Mesenchymal stem cell (in vitro differentiated cells and primary cell): Measurements from ENCODE around the gene SUMO3.

Experiments used
- DNase-seq: peaks from one replicate; pipeline ENCODE4 v3.0.0-alpha.2; 2013
- H2AFZ ChIP-seq: one replicate; pipeline ENCODE4 v1.6.1; 2013; ENCODE audit warnings: low read depth, mild to moderate bottlenecking, control low read depth, inconsistent platforms, low read length, moderate library complexity
- H2AK5ac ChIP-seq: 2 replicates; pipeline ENCODE4 v1.6.1; 2013; ENCODE audit warnings: low read length, moderate library complexity, mild to moderate bottlenecking, inconsistent platforms; ENCODE audit not compliant: severe bottlenecking
- H2BK120ac ChIP-seq: one replicate; pipeline ENCODE4 v1.6.1; 2013; ENCODE audit warnings: low read depth, mild to moderate bottlenecking, inconsistent platforms, low read length, moderate library complexity
- H2BK12ac ChIP-seq, 2 experiments: one replicate each; pipeline ENCODE4 v1.6.1; 2013; ENCODE audit warnings: inconsistent platforms in 2 of 2, low read length in 2 of 2, mild to moderate bottlenecking in 2 of 2, moderate library complexity in 2 of 2, control low read depth in 1 of 2
- H2BK15ac ChIP-seq: one replicate; pipeline ENCODE4 v1.6.1; 2013; ENCODE audit warnings: mild to moderate bottlenecking, low read depth, inconsistent platforms; ENCODE audit not compliant: poor library complexity, severe bottlenecking
- H2BK5ac ChIP-seq: 2 replicates; pipeline ENCODE4 v1.6.1; 2013; ENCODE audit warnings: low read depth, mild to moderate bottlenecking, low read length, control low read depth, inconsistent platforms; ENCODE audit not compliant: poor library complexity, severe bottlenecking
- H3K14ac ChIP-seq, 2 experiments: one replicate each; pipeline ENCODE4 v1.6.1; 2013; ENCODE audit warnings: inconsistent platforms in 2 of 2, low read length in 2 of 2, control low read depth in 1 of 2, mild to moderate bottlenecking in 1 of 2, moderate library complexity in 1 of 2
- H3K18ac ChIP-seq, 2 experiments: one replicate each; pipeline ENCODE4 v1.6.1; 2013; ENCODE audit warnings: inconsistent platforms in 2 of 2, low read length in 2 of 2, control low read depth in 1 of 2, low read depth in 1 of 2, mild to moderate bottlenecking in 1 of 2
- H3K23ac ChIP-seq, 2 experiments: one replicate each; pipeline ENCODE4 v1.6.1; 2013; ENCODE audit warnings: inconsistent platforms in 2 of 2, low read length in 2 of 2, mild to moderate bottlenecking in 2 of 2, moderate library complexity in 2 of 2, control low read depth in 1 of 2
- H3K27ac ChIP-seq: 2 replicates; pipeline ENCODE4 v1.5.1; 2013; ENCODE audit warnings: mild to moderate bottlenecking, moderate library complexity, low read length, control low read depth, inconsistent platforms; ENCODE audit not compliant: poor library complexity, severe bottlenecking
- H3K27me3 ChIP-seq, 2 experiments: 2 replicates each; pipeline versions ENCODE4 v1.6.1 to v1.7.0; 2013; ENCODE audit warnings: low read length in 2 of 2, mild to moderate bottlenecking in 2 of 2, moderate library complexity in 2 of 2, control low read depth in 1 of 2, inconsistent platforms in 1 of 2; ENCODE audit not compliant: control insufficient read depth in 1 of 2, insufficient read depth in 1 of 2
- H3K36me3 ChIP-seq, 2 experiments: 2 replicates each; pipeline versions ENCODE4 v1.6.1 to v1.7.0; 2013; ENCODE audit warnings: low read length in 2 of 2, control low read depth in 1 of 2, inconsistent platforms in 1 of 2, low read depth in 1 of 2, mild to moderate bottlenecking in 1 of 2; ENCODE audit not compliant: insufficient read depth in 2 of 2, control insufficient read depth in 1 of 2
- H3K4ac ChIP-seq, 2 experiments: one replicate each; pipeline ENCODE4 v1.6.1; 2013; ENCODE audit warnings: inconsistent platforms in 2 of 2, low read length in 2 of 2, mild to moderate bottlenecking in 2 of 2, moderate library complexity in 2 of 2, control low read depth in 1 of 2, low read depth in 1 of 2
- H3K4me1 ChIP-seq: 2 replicates; pipeline ENCODE4 v1.6.1; 2013; ENCODE audit warnings: low read depth, low read length, control low read depth; ENCODE audit not compliant: control insufficient read depth, insufficient read depth
- H3K4me2 ChIP-seq: 2 replicates; pipeline ENCODE4 v1.6.1; 2013; ENCODE audit warnings: low read length, mild to moderate bottlenecking, inconsistent platforms; ENCODE audit not compliant: poor library complexity, severe bottlenecking
- H3K4me3 ChIP-seq, 2 experiments: 2 replicates each; pipeline versions ENCODE4 v1.5.1 to v1.7.0; 2013; ENCODE audit warnings: low read length in 2 of 2, mild to moderate bottlenecking in 2 of 2, control low read depth in 1 of 2, low read depth in 1 of 2; ENCODE audit not compliant: insufficient read depth in 1 of 2
- H3K79me1 ChIP-seq: replicated peaks from 2 replicates; pipeline ENCODE4 v1.6.1; 2013; ENCODE audit warnings: mild to moderate bottlenecking, control low read depth, low read length, inconsistent platforms; ENCODE audit not compliant: poor library complexity, severe bottlenecking
- H3K9ac ChIP-seq: 2 replicates; pipeline ENCODE4 v1.7.0; 2013; ENCODE audit warnings: mild to moderate bottlenecking, low read length, moderate library complexity
- H3K9me3 ChIP-seq: 2 replicates; pipeline ENCODE4 v1.7.0; 2013; ENCODE audit warnings: mild to moderate bottlenecking, low read length; ENCODE audit not compliant: control insufficient read depth
- H4K8ac ChIP-seq: one replicate; pipeline ENCODE4 v1.6.1; 2013; ENCODE audit warnings: inconsistent platforms, mild to moderate bottlenecking, low read length, moderate library complexity
- H4K91ac ChIP-seq: one replicate; pipeline ENCODE4 v1.6.1; 2013; ENCODE audit warnings: mild to moderate bottlenecking, low read length, inconsistent platforms
- WGBS: methylation state at CpG from one replicate; pipeline ENCODE4 v1.1.7; 2013; ENCODE audit warnings: mixed read lengths; 5-methylcytosine and 5-hydroxymethylcytosine counted together

The SUMO3 gene

GRCh38 chr21:44790368-44790767, 27.5 kb downstream of the SUMO3 start:
- Histone ChIP-seq H3K4ac (no peak overlapping the region), H2BK12ac (no peak overlapping the region), H4K91ac (no peak overlapping the region), H3K27ac (no peak overlapping the region), H4K8ac (no peak overlapping the region), H3K4me3 (no peak overlapping the region), H3K27me3 (no peaks in the 10 kb centered on the region), H3K4me2 (no peak overlapping the region), H3K14ac (no peak overlapping the region), H3K79me1 (peaks cover 37% of the 10 kb centered on the region), H3K9ac (no peak overlapping the region), H3K36me3 (peaks cover 9 to 25% of the 10 kb centered on the region in 2 experiments), H3K9me3 (no peaks in the 10 kb centered on the region), H2BK5ac (no peak overlapping the region), H2BK120ac (no peak overlapping the region), H3K23ac (no peak overlapping the region), H2AFZ (no peak overlapping the region), H3K18ac (no peak overlapping the region), H2AK5ac (no peak overlapping the region), H3K4me1 (peaks cover 5% of the 10 kb centered on the region), H2BK15ac (no peak overlapping the region)
- no peak for DNase-seq
- WGBS = 100% methylated on average over 3 of the region's 3 CpGs

DNA sequence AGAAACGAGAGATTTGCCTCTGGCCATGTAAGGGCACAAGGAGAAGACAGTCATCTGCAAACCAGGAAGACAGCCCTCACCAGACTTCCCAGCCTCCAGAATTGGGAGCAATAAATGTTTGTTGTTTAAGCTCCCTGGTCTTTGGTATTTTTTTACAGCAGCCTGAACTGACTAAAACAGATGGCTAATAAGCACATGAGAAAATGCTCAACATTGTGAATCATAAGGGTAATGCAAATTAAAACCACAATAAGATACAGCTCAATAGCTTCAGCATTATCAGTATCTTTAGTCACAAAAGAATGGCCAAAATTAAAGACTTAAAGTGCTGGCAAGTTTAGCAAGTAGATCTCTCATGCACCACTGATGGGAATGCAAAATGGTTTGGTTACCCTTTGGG, 28.0 kb downstream of the SUMO3 start:
- H3K4me2 ChIP-seq = no peak overlapping the region
- DNase-seq = peak; percentile 9
- H3K14ac ChIP-seq = no peak overlapping the region
- no peak overlapping the region for H3K4me3 ChIP-seq
- H3K4ac ChIP-seq = no peak overlapping the region
- no peak overlapping the region for H2AFZ ChIP-seq
- H3K27ac ChIP-seq = no peak overlapping the region
- no peak overlapping the region for H4K8ac ChIP-seq
- peaks cover 11 to 30% of the 10 kb centered on the region in 2 experiments for H3K36me3 ChIP-seq
- no peaks in the 10 kb centered on the region for H3K27me3 ChIP-seq
- H2BK120ac ChIP-seq = no peak overlapping the region
- no peak overlapping the region for H3K23ac ChIP-seq
- peaks cover 38% of the 10 kb centered on the region for H3K79me1 ChIP-seq
- H2AK5ac ChIP-seq = no peak overlapping the region
- 20% methylated on average over 1 of the region's 1 CpG for WGBS
- no peak overlapping the region for H2BK5ac ChIP-seq
- H3K9ac ChIP-seq = peak overlapping the region; percentile 46
- H3K4me1 ChIP-seq = peaks cover 4% of the 10 kb centered on the region
- no peak overlapping the region for H2BK15ac ChIP-seq
- no peak overlapping the region for H4K91ac ChIP-seq
- H3K18ac ChIP-seq = no peak overlapping the region
- no peak overlapping the region for H2BK12ac ChIP-seq
- no peaks in the 10 kb centered on the region for H3K9me3 ChIP-seq

DNA sequence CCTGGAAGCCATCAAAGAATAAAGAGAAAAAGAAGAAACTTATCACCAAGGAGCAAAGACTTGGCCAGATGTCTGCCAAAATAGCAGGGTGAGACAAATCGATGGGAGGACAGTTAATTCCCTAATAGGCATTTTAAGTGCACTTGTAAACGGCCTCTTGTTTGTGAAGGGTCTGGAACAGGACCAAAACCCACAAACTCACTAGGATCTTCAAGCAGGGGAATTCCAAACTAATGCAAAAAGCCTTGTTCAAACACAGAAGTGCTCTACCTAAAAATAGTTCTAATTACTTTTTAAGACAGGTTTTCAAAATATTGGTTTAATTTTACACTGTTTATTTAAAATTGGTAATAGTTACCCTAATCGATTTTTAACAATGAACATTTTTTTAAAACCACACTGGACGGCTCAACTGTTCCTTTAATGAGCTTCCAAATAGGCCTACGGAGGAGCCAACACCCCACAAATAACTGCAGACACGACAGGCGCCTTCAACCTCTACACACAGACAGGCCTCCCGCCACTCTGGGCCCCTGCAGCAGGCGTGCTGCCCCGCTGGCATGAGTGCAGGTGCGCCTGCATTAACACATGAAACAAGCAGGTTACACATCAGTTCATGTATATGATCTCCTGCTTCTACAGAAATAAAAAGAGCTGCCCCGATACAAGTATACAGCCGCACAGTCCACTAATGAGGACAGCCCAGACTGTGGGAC, 32.1 kb downstream of the SUMO3 start:
- Histone ChIP-seq H3K18ac (no peak overlapping the region), H3K9me3 (no peaks in the 10 kb centered on the region), H3K14ac (no peak overlapping the region), H3K27me3 (no peaks in the 10 kb centered on the region), H3K23ac (no peak overlapping the region), H4K91ac (no peak overlapping the region), H2BK120ac (no peak overlapping the region), H3K36me3 (peaks cover 16 to 44% of the 10 kb centered on the region in 2 experiments), H3K4me2 (no peak overlapping the region), H3K4me1 (peaks cover 7% of the 10 kb centered on the region), H3K9ac (no peak overlapping the region), H2BK12ac (no peak overlapping the region), H3K79me1 (peaks cover 37% of the 10 kb centered on the region), H4K8ac (peak overlapping the region; percentile 14), H3K4me3 (no peak overlapping the region), H2AFZ (no peak overlapping the region), H3K27ac (no peak overlapping the region), H2AK5ac (no peak overlapping the region), H3K4ac (no peak overlapping the region), H2BK5ac (no peak overlapping the region), H2BK15ac (no peak overlapping the region)
- peak; percentile 29 for DNase-seq
- WGBS = 93% methylated on average over 13 of the region's 13 CpGs

GRCh38 chr21:44784810-44785209, 33.1 kb downstream of the SUMO3 start:
- Histone ChIP-seq H3K18ac (no peak overlapping the region), H2BK120ac (no peak overlapping the region), H3K9me3 (no peaks in the 10 kb centered on the region), H3K27ac (no peak overlapping the region), H4K8ac (no peak overlapping the region), H2BK5ac (no peak overlapping the region), H2AK5ac (no peak overlapping the region), H3K4me3 (no peak overlapping the region), H3K4me2 (no peak overlapping the region), H3K9ac (no peak overlapping the region), H2AFZ (no peak overlapping the region), H4K91ac (no peak overlapping the region), H3K23ac (no peak overlapping the region), H3K4ac (no peak overlapping the region), H3K27me3 (no peaks in the 10 kb centered on the region), H3K4me1 (peaks cover 7% of the 10 kb centered on the region), H2BK12ac (no peak overlapping the region), H2BK15ac (no peak overlapping the region), H3K14ac (no peak overlapping the region), H3K36me3 (peaks cover 16 to 49% of the 10 kb centered on the region in 2 experiments), H3K79me1 (peaks cover 38% of the 10 kb centered on the region)
- WGBS = 95% methylated on average over 6 of the region's 6 CpGs
- DNase-seq = no peak
